HEK293 (cell line): Measurements from ENCODE around the gene LHX5.

Experiments used
- CTCF ChIA-PET: fragments of 350-600 bp; formaldehyde crosslinking; extraction: SDS; loops from one replicate; lab custom pipeline; 2021; ENCODE audit warnings: antibody characterized with exemption; lab: Yijun Ruan, JAX
- POLR2A ChIA-PET: fragments of 300-600 bp; formaldehyde crosslinking; extraction: SDS; loops from one replicate; lab custom pipeline; 2020; ENCODE audit warnings: antibody characterized with exemption, inconsistent platforms; lab: Yijun Ruan, JAX
- H3K27ac ChIP-seq: fragments of 200-500 bp; sonication (Bioruptor generic); 2 replicates; pipeline ENCODE4 v1.5.1; 2014; ENCODE audit warnings: low read depth, low read length, control low read depth, inconsistent platforms; ENCODE audit errors: extremely low read depth
- H3K36me3 ChIP-seq, 2 experiments: fragments of 200-500 bp in 1 of 2; sonication (Bioruptor generic) in 1 of 2; 1 replicate in 1 of 2; 2 replicates in 1 of 2; pipeline ENCODE4 v1.5.1; 2014 to 2017; ENCODE audit warnings: inconsistent platforms in 2 of 2, low read length in 2 of 2; ENCODE audit not compliant: control insufficient read depth in 2 of 2, insufficient read depth in 1 of 2
- H3K4me1 ChIP-seq: fragments of 200-500 bp; sonication (Bioruptor generic); 2 replicates; pipeline ENCODE4 v1.5.1; 2014; ENCODE audit warnings: mild to moderate bottlenecking, low read length, inconsistent platforms; ENCODE audit not compliant: control insufficient read depth, insufficient read depth
- H3K4me3 ChIP-seq: 2 replicates; pipeline ENCODE4 v1.5.1; 2011; ENCODE audit warnings: low read depth, mild to moderate bottlenecking, control low read depth, low read length, moderate library complexity
- H3K9me3 ChIP-seq: fragments of 200-500 bp; sonication (Bioruptor generic); 2 replicates; pipeline ENCODE4 v1.5.1; 2014; ENCODE audit warnings: low read depth, low read length, inconsistent platforms; ENCODE audit not compliant: control insufficient read depth, insufficient read depth
- HOXD13 ChIP-seq: sonication (generic); formaldehyde crosslinking; IDR thresholded peaks from 2 replicates; pipeline ENCODE4 v1.8.0; 2022; ENCODE audit warnings: missing genetic modification reagents, borderline replicate concordance
- IKZF3 ChIP-seq: fragments of 450-650 bp; IDR thresholded peaks from 2 replicates; pipeline ENCODE4 v1.5.0; 2018; ENCODE audit warnings: missing biosample characterization, mild to moderate bottlenecking, missing genetic modification characterization, moderate library complexity
- KLF16 ChIP-seq: fragments of 450-650 bp; formaldehyde crosslinking; IDR thresholded peaks from 2 replicates; pipeline ENCODE4 v1.5.1; 2017; ENCODE audit warnings: missing biosample characterization, missing genetic modification characterization
- OVOL3 ChIP-seq: fragments of 450-650 bp; formaldehyde crosslinking; IDR thresholded peaks from 2 replicates; pipeline ENCODE4 v1.5.1; 2016; ENCODE audit warnings: missing biosample characterization, missing genetic modification characterization
- RBAK ChIP-seq: fragments of 450-650 bp; formaldehyde crosslinking; IDR thresholded peaks from 2 replicates; pipeline ENCODE4 v1.5.1; 2016; ENCODE audit warnings: missing biosample characterization, missing genetic modification characterization
- ZBTB21 ChIP-seq: fragments of 450-650 bp; formaldehyde crosslinking; IDR thresholded peaks from 2 replicates; pipeline ENCODE4 v1.5.1; 2017; ENCODE audit warnings: missing biosample characterization, missing genetic modification characterization
- ZBTB8A ChIP-seq: fragments of 450-650 bp; formaldehyde crosslinking; IDR thresholded peaks from 2 replicates; pipeline ENCODE4 v1.5.1; 2016; ENCODE audit warnings: missing biosample characterization, missing genetic modification characterization
- ZFP37 ChIP-seq: fragments of 450-650 bp; formaldehyde crosslinking; IDR thresholded peaks from 2 replicates; pipeline ENCODE4 v1.5.1; 2016; ENCODE audit warnings: missing biosample characterization, missing genetic modification characterization
- ZFP41 ChIP-seq: fragments of 450-650 bp; formaldehyde crosslinking; IDR thresholded peaks from 2 replicates; pipeline ENCODE4 v1.5.1; 2016; ENCODE audit warnings: missing biosample characterization, missing genetic modification characterization, borderline replicate concordance
- ZNF155 ChIP-seq: fragments of 450-650 bp; formaldehyde crosslinking; IDR thresholded peaks from 2 replicates; pipeline ENCODE4 v1.5.1; 2016; ENCODE audit warnings: missing biosample characterization, missing genetic modification characterization
- ZNF16 ChIP-seq: fragments of 450-650 bp; formaldehyde crosslinking; IDR thresholded peaks from 2 replicates; pipeline ENCODE4 v1.5.1; 2016; ENCODE audit warnings: low read depth, missing biosample characterization, missing genetic modification characterization
- ZNF211 ChIP-seq: fragments of 450-650 bp; formaldehyde crosslinking; IDR thresholded peaks from 2 replicates; pipeline ENCODE4 v1.5.1; 2016; ENCODE audit warnings: low read depth, missing biosample characterization, missing genetic modification characterization
- ZNF223 ChIP-seq: fragments of 450-650 bp; formaldehyde crosslinking; IDR thresholded peaks from 2 replicates; pipeline ENCODE4 v1.5.1; 2016; ENCODE audit warnings: missing biosample characterization, missing genetic modification characterization
- ZNF292 ChIP-seq: fragments of 450-650 bp; formaldehyde crosslinking; IDR thresholded peaks from 2 replicates; pipeline ENCODE4 v1.5.1; 2016; ENCODE audit warnings: low read depth, missing biosample characterization, missing genetic modification characterization, borderline replicate concordance
- ZNF324 ChIP-seq: fragments of 450-650 bp; formaldehyde crosslinking; IDR thresholded peaks from 2 replicates; pipeline ENCODE4 v1.5.1; 2016; ENCODE audit warnings: missing biosample characterization, missing genetic modification characterization
- ZNF341 ChIP-seq: fragments of 450-650 bp; formaldehyde crosslinking; IDR thresholded peaks from 2 replicates; pipeline ENCODE4; 2016; ENCODE audit warnings: low read depth, missing biosample characterization, missing genetic modification characterization
- ZNF426 ChIP-seq: fragments of 450-650 bp; formaldehyde crosslinking; IDR thresholded peaks from 2 replicates; pipeline ENCODE4 v1.5.1; 2017; ENCODE audit warnings: missing biosample characterization, missing genetic modification characterization, mild to moderate bottlenecking, inconsistent platforms, moderate library complexity
- ZNF610 ChIP-seq: fragments of 450-650 bp; formaldehyde crosslinking; IDR thresholded peaks from 2 replicates; pipeline ENCODE4 v1.5.1; 2016; ENCODE audit warnings: missing biosample characterization, missing genetic modification characterization, borderline replicate concordance
- ZNF624 ChIP-seq: fragments of 450-650 bp; formaldehyde crosslinking; IDR thresholded peaks from 2 replicates; pipeline ENCODE4 v1.5.1; 2017; ENCODE audit warnings: missing biosample characterization, missing genetic modification characterization
- ZNF626 ChIP-seq: fragments of 450-650 bp; sonication (Bioruptor Pico); formaldehyde crosslinking; IDR thresholded peaks from 2 replicates; pipeline ENCODE4 v1.5.1; 2018; ENCODE audit warnings: missing biosample characterization, missing genetic modification characterization, inconsistent platforms
- ZNF843 ChIP-seq: fragments of 450-650 bp; formaldehyde crosslinking; IDR thresholded peaks from 2 replicates; pipeline ENCODE4 v1.5.1; 2016; ENCODE audit warnings: missing biosample characterization, missing genetic modification characterization
- ZSCAN23 ChIP-seq: fragments of 450-650 bp; formaldehyde crosslinking; IDR thresholded peaks from 2 replicates; pipeline ENCODE4 v1.5.1; 2016; ENCODE audit warnings: missing biosample characterization, missing genetic modification characterization
- TF ChIP-seq, protein P1 (sequence below): fragments of 450-650 bp; IDR thresholded peaks from 2 replicates; pipeline ENCODE4 v1.5.1; 2018; ENCODE audit warnings: missing biosample characterization, mild to moderate bottlenecking, missing genetic modification characterization
- TF ChIP-seq, protein P2 (sequence below): fragments of 450-650 bp; formaldehyde crosslinking; IDR thresholded peaks from 2 replicates; pipeline ENCODE4 v1.5.1; 2016; ENCODE audit warnings: missing biosample characterization, missing genetic modification characterization
- TF ChIP-seq, protein P3 (sequence below): fragments of 450-650 bp; formaldehyde crosslinking; IDR thresholded peaks from 2 replicates; pipeline ENCODE4 v1.5.1; 2016; ENCODE audit warnings: missing biosample characterization, missing genetic modification characterization

The LHX5 gene

DNA sequence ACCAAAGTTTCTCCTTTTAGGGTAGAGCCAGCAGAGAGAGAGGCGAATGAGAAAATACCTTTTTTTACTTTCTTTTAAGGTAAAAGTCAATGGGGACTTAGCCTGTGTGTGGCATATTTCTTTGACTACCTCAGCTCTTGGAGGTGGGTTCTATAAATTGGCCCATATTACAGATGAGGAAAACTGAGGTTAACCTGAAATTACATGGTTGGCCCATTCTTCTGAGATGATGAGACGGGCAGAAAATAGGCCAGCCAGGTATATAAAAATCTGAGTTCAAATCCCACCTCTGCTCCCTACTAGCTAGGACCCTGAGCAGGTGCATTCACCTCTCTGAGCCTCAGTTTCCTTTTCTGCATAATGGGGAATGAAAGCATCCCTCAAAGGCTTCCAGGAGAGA lies 22.4 kb downstream of the LHX5 start (continued):
- TF ChIP-seq ZNF223: no peak
- no peak for TF ChIP-seq ZNF211 (tag by site-specific recombination)
- TF ChIP-seq ZNF843 (tag by site-specific recombination): no peak

DNA sequence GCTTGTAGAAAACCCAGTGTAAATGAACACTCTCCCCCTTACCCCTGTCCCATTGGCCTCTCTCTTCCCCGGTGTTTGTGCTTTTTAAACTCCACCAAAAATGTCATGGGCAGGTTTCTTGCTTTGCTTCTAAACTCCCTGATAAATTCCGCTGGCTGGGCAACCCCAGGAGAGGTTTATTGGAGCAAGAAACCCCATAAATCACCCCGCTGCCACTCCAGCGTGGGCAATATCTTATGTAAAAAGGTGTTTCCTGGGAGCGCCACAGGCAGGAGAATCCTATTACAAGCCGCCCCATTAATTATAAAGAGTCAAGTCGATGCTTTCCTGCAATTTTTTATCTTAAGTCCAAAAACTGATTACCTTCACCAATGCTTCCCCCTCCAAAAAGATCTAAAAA lies 22.8 kb downstream of the LHX5 start:
- Histone ChIP-seq H3K4me1 (no peaks in the 10 kb centered on the region), H3K36me3 (no peaks in the 10 kb centered on the region), H3K9me3 (no peaks in the 10 kb centered on the region), H3K4me3 (no peak overlapping the region), H3K27ac (no peak overlapping the region)
- TF ChIP-seq OVOL3 (no peak), ZFP41 (tag by site-specific recombination) (no peak), RBAK (tag by site-specific recombination) (no peak), ZNF624 (tag by site-specific recombination) (no peak), HOXD13 (CRISPR knock-in tag) (no peak), ZFP37 (tag by site-specific recombination) (no peak), ZBTB21 (no peak), IKZF3 (tag by site-specific recombination) (no peak), ZNF292 (no peak), ZNF341 (tag by site-specific recombination) (no peak), ZNF610 (tag by site-specific recombination) (no peak), ZSCAN23 (no peak)
- TF ChIP-seq, protein P1, sequence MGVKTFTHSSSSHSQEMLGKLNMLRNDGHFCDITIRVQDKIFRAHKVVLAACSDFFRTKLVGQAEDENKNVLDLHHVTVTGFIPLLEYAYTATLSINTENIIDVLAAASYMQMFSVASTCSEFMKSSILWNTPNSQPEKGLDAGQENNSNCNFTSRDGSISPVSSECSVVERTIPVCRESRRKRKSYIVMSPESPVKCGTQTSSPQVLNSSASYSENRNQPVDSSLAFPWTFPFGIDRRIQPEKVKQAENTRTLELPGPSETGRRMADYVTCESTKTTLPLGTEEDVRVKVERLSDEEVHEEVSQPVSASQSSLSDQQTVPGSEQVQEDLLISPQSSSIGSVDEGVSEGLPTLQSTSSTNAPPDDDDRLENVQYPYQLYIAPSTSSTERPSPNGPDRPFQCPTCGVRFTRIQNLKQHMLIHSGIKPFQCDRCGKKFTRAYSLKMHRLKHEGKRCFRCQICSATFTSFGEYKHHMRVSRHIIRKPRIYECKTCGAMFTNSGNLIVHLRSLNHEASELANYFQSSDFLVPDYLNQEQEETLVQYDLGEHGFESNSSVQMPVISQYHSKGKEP: no peak
- TF ChIP-seq, protein P2, sequence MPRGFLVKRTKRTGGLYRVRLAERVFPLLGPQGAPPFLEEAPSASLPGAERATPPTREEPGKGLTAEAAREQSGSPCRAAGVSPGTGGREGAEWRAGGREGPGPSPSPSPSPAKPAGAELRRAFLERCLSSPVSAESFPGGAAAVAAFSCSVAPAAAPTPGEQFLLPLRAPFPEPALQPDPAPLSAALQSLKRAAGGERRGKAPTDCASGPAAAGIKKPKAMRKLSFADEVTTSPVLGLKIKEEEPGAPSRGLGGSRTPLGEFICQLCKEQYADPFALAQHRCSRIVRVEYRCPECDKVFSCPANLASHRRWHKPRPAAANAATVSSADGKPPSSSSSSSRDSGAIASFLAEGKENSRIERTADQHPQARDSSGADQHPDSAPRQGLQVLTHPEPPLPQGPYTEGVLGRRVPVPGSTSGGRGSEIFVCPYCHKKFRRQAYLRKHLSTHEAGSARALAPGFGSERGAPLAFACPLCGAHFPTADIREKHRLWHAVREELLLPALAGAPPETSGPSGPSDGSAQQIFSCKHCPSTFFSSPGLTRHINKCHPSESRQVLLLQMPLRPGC (tag by site-specific recombination): no peak
- ChIA-PET CTCF (no interaction called here), POLR2A (no interaction called here)

DNA sequence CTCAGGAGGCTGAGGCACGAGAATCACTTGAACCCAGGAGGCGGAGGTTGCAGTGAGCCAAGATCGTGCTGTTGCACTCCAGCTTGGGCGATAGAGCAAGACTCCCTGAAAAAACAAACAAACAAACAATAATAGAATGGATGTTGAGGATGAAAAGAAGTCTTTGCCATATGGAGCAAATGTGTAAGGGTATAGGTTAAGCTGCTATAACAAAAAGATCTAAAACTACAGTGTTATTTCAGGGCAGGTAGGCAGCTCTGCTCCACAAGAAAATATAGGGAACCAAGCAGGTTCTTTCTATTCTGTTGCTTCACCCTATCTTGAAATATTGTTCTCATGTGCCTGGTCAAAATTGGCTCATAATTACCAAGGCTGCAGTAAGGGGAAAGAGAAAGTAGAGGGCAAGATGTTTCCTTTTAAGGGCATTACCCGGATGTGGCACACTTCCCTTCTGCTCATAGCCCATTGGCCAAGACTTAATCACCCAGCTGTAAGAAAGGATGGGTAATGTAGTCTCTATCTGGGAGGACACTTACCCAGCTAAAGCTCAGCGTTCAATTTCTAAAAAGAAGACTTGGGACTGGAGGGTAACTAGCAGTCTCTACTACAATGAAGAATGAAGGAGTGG lies 26.0 kb downstream of the LHX5 start:
- Histone ChIP-seq H3K9me3 (no peaks in the 10 kb centered on the region), H3K4me3 (no peak overlapping the region), H3K27ac (no peak overlapping the region), H3K36me3 (no peaks in the 10 kb centered on the region), H3K4me1 (no peaks in the 10 kb centered on the region)
- no peak for TF ChIP-seq ZNF16 (tag by site-specific recombination)
- TF ChIP-seq, protein P3, sequence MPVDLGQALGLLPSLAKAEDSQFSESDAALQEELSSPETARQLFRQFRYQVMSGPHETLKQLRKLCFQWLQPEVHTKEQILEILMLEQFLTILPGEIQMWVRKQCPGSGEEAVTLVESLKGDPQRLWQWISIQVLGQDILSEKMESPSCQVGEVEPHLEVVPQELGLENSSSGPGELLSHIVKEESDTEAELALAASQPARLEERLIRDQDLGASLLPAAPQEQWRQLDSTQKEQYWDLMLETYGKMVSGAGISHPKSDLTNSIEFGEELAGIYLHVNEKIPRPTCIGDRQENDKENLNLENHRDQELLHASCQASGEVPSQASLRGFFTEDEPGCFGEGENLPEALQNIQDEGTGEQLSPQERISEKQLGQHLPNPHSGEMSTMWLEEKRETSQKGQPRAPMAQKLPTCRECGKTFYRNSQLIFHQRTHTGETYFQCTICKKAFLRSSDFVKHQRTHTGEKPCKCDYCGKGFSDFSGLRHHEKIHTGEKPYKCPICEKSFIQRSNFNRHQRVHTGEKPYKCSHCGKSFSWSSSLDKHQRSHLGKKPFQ (tag by site-specific recombination): no peak
- TF ChIP-seq ZFP41 (tag by site-specific recombination): no peak
- no peak for TF ChIP-seq ZNF626 (tag by site-specific recombination)
- TF ChIP-seq ZNF155: no peak
- no peak for TF ChIP-seq KLF16
- TF ChIP-seq ZBTB8A (tag by site-specific recombination): no peak
- TF ChIP-seq ZNF324 (tag by site-specific recombination): no peak
- TF ChIP-seq, protein P1: no peak
- no peak for TF ChIP-seq ZNF426 (tag by site-specific recombination)
- ChIA-PET CTCF (interaction anchor here (0.6 to 1.9 kb wide), 7 partner anchors 16 to 1409 kb away, joined by 3 to 9 read pairs (median 6); no protein-coding TSS in a partner anchor), POLR2A (interaction anchor here (0.7 kb wide), 1 partner anchor 20 kb away, joined by 3 read pairs; no protein-coding TSS in a partner anchor)
